WTC11 (cell line): ENCODE measurements around the gene SUPT4H1. TPM values are rescaled to one million over a fixed set of nuclear protein-coding genes. Genes with fewer than 3 reads are reported as not detected.
A peak's percentile ranks its signal among the peaks of the same experiment; 100 is the strongest.

Source experiments
- ARID4B ChIP-seq: sonication (generic); formaldehyde crosslinking; IDR thresholded peaks from 2 replicates; pipeline ENCODE4 v1.8.0; 2023; ENCODE audit warnings: missing genetic modification reagents, mild to moderate bottlenecking, borderline replicate concordance
- ATF2 ChIP-seq: sonication (generic); formaldehyde crosslinking; IDR thresholded peaks from 2 replicates; pipeline ENCODE4 v1.8.1; 2022; ENCODE audit warnings: low read depth, missing genetic modification reagents, borderline replicate concordance
- CTCF ChIP-seq: fragments of 200-600 bp; IDR thresholded peaks from 2 replicates; pipeline ENCODE4 v1.8.0; 2022; ENCODE audit warnings: antibody characterized with exemption
- E2F1 ChIP-seq: sonication (generic); formaldehyde crosslinking; IDR thresholded peaks from 2 replicates; pipeline ENCODE4 v1.8.0; 2022; ENCODE audit warnings: mild to moderate bottlenecking, missing genetic modification reagents
- E2F5 ChIP-seq: sonication (generic); formaldehyde crosslinking; IDR thresholded peaks from 2 replicates; pipeline ENCODE4 v1.8.1; 2022; ENCODE audit warnings: mild to moderate bottlenecking, moderate library complexity, missing genetic modification reagents
- ETV6 ChIP-seq: sonication (generic); formaldehyde crosslinking; IDR thresholded peaks from 2 replicates; pipeline ENCODE4 v1.8.1; 2022; ENCODE audit warnings: mild to moderate bottlenecking, missing genetic modification reagents
- FOXP4 ChIP-seq: sonication (generic); formaldehyde crosslinking; IDR thresholded peaks from 2 replicates; pipeline ENCODE4 v1.8.0; 2022; ENCODE audit warnings: mild to moderate bottlenecking, missing genetic modification reagents
- GABPB1 ChIP-seq: sonication (generic); formaldehyde crosslinking; IDR thresholded peaks from 2 replicates; pipeline ENCODE4 v1.8.1; 2023; ENCODE audit warnings: mild to moderate bottlenecking, missing genetic modification reagents
- GRHL2 ChIP-seq: fragments of 250-450 bp; sonication (Bioruptor Pico); IDR thresholded peaks from 2 replicates; pipeline ENCODE4 v1.8.0; 2022; ENCODE audit warnings: mild to moderate bottlenecking, moderate library complexity; ENCODE audit not compliant: insufficient replicate concordance, severe bottlenecking
- HMGA2 ChIP-seq: fragments of 250-450 bp; sonication (Bioruptor Pico); IDR thresholded peaks from 2 replicates; pipeline ENCODE4 v1.4.0; 2021; ENCODE audit warnings: mild to moderate bottlenecking, moderate library complexity
- IRF1 ChIP-seq: sonication (generic); formaldehyde crosslinking; IDR thresholded peaks from 2 replicates; pipeline ENCODE4 v1.8.0; 2023; ENCODE audit warnings: missing genetic modification reagents
- KAT7 ChIP-seq: sonication (generic); formaldehyde crosslinking; IDR thresholded peaks from 2 replicates; pipeline ENCODE4 v1.8.1; 2023; ENCODE audit warnings: missing genetic modification reagents, mild to moderate bottlenecking, borderline replicate concordance
- NFE2L1 ChIP-seq: sonication (generic); formaldehyde crosslinking; IDR thresholded peaks from 2 replicates; pipeline ENCODE4 v1.8.1; 2023; ENCODE audit warnings: missing genetic modification reagents
- NFYB ChIP-seq: sonication (generic); formaldehyde crosslinking; conservative IDR thresholded peaks from 2 replicates; pipeline ENCODE4 v1.8.0; 2022; ENCODE audit warnings: low read depth, missing genetic modification reagents
- NR1H2 ChIP-seq: sonication (generic); formaldehyde crosslinking; IDR thresholded peaks from 2 replicates; pipeline ENCODE4 v1.9.0; 2021; ENCODE audit warnings: mild to moderate bottlenecking, moderate library complexity, missing genetic modification reagents
- SP1 ChIP-seq: sonication (generic); formaldehyde crosslinking; conservative IDR thresholded peaks from 2 replicates; pipeline ENCODE4 v1.8.1; 2022; ENCODE audit warnings: missing genetic modification reagents
- TP53 ChIP-seq: sonication (generic); formaldehyde crosslinking; IDR thresholded peaks from 2 replicates; pipeline ENCODE4 v1.8.1; 2023; ENCODE audit warnings: mild to moderate bottlenecking, missing genetic modification reagents
- USF1 ChIP-seq: sonication (generic); formaldehyde crosslinking; IDR thresholded peaks from 2 replicates; pipeline ENCODE4 v1.8.0; 2022; ENCODE audit warnings: mild to moderate bottlenecking, missing genetic modification reagents
- ZMAT4 ChIP-seq: fragments of 250-450 bp; sonication (Bioruptor Pico); IDR thresholded peaks from 2 replicates; pipeline ENCODE4 v1.9.0; 2021; ENCODE audit warnings: mild to moderate bottlenecking
- ZNF232 ChIP-seq: sonication (generic); formaldehyde crosslinking; IDR thresholded peaks from 2 replicates; pipeline ENCODE4 v1.8.0; 2022; ENCODE audit warnings: mild to moderate bottlenecking, missing genetic modification reagents
- ZNF263 ChIP-seq: sonication (generic); formaldehyde crosslinking; IDR thresholded peaks from 2 replicates; pipeline ENCODE4 v1.8.1; 2022; ENCODE audit warnings: low read depth, mild to moderate bottlenecking, moderate library complexity, missing genetic modification reagents
- ZNF416 ChIP-seq: fragments of 250-450 bp; sonication (Bioruptor Pico); IDR thresholded peaks from 2 replicates; pipeline ENCODE4 v1.9.0; 2021; ENCODE audit warnings: mild to moderate bottlenecking, inconsistent platforms
- ZNF423 ChIP-seq: fragments of 250-450 bp; sonication (Bioruptor Pico); IDR thresholded peaks from 2 replicates; pipeline ENCODE4 v2.1.2; 2022; ENCODE audit warnings: mild to moderate bottlenecking, moderate library complexity
- total RNA-seq: library from RNA; stranded (reverse); gene quantifications from 3 replicates; pipeline ENCODE4 v1.2.3, GENCODE V29; 2021

SUPT4H1 gene
- total RNA-seq, 1 experiment from 2014 or later = 85.5 TPM

- TF ChIP-seq ETV6 (CRISPR knock-in tag) (peak; percentile 89), CTCF (no peak), KAT7 (CRISPR knock-in tag) (0 out of 2 replicates have a peak, but pooled peaks have one; percentile 66), NFYB (CRISPR knock-in tag) (no peak), NFE2L1 (CRISPR knock-in tag) (no peak), ATF2 (CRISPR knock-in tag) (no peak), SP1 (CRISPR knock-in tag) (peak; percentile 92), HMGA2 (CRISPR knock-in tag) (no peak), USF1 (no peak; the same call in 1 of the 2 replicates), ZMAT4 (CRISPR knock-in tag) (no peak), IRF1 (CRISPR knock-in tag) (no peak), GRHL2 (CRISPR knock-in tag) (no peak), ZNF423 (CRISPR knock-in tag) (peak; percentile 94), TP53 (0 out of 2 replicates have a peak, but pooled peaks have one; percentile 75), GABPB1 (CRISPR knock-in tag) (peak; percentile 82), FOXP4 (CRISPR knock-in tag) (no peak), E2F5 (CRISPR knock-in tag) (peak; percentile 93), ARID4B (CRISPR knock-in tag) (0 out of 2 replicates have a peak, but pooled peaks have one; percentile 40), NR1H2 (CRISPR knock-in tag) (no peak), ZNF416 (no peak), ZNF263 (CRISPR knock-in tag) (no peak), E2F1 (CRISPR knock-in tag) (no peak), ZNF232 (CRISPR knock-in tag) (no peak)
Measured at GRCh38 chr17:58351831-58352595, at the start of gene SUPT4H1 (continued).
